ACHN (cell line): Measurements from ENCODE around the gene TMEM238L.

Experiments
- DNase-seq: peaks from one replicate; pipeline ENCODE4 v3.0.0-alpha.2; 2015
- in situ Hi-C: cut with HindIII; loops from 2 replicates; pipeline ENCODE4 v1.10.0; 2017; ENCODE audit warnings: low sequenced_read_pairs, low pct_ligation_motif_present, low pct_unique_long_range_greater_than_20kb

The TMEM238L gene

DNA sequence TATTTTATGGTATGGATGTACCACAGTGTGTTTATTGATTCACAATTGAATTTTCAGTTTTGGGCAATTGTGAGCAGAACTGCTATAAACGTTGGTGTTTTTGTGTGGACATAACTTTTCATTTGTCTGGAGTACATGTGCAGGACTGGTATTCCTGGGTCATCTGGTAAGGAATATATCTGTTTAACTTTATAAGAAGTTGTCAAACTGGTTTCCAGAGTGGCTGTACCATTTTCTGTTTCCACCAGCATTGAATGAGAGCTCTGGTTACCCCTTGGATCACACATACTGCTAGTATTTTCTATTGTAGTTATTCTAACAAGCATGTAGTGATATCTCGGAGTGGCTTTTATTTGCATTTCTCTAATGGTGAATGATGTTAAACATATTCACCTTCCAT, 24.3 kb downstream of the TMEM238L start:
- DNase-seq: no peak
- in situ Hi-C loops: no loop called here

DNA sequence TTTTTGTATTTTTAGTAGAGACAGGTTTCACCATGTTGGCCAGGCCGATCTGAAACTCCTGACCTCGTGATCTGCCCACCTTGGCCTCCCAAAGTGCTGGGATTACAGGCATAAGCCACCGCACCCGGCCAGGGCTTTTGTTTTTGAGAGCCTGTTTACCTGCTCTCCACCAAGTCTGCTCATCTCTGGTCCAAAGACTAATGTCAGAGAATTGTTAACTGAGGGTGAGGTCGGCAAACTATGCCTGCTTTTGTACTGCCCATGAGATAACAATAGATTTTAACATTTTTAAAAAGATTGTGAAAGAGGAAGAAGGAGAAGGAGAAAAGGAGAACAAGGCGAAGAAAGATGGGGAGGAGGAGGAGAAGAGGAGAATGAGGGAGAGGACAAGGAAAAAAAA, 26.0 kb downstream of the TMEM238L start:
- no peak for DNase-seq
- in situ Hi-C loops: no loop called here

DNA sequence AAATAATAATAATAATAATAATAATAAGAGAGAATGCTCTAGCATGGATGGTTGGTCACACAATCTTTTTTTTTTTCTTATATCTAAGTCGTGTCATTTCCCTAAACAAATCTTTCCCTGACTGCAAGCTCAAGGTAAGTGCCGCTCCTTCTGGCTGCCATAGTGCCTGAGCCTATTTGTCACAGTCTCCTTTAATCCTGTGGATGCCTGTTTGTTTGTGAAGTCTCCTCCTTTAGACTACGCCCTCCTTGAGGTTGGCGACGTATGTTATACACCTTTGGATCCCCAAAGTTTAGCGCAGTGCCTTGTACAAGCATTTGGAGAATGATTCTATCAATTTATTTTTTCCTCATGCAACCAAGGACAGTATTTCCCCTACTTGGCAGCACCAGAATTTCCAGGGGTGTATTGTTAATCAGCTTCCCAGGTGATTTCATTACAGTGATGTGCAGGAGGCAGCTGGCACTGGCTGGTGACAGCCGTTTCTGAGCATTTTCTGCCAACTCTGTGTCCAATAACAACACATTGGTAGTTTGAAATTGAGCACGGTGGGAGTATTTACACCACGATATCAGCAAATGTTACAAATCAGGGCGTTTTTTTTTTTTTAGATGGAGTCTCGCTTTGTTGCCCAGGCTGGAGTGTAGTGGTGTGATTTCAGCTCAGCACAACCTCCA, 26.6 kb downstream of the TMEM238L start:
- no peak for DNase-seq

DNA sequence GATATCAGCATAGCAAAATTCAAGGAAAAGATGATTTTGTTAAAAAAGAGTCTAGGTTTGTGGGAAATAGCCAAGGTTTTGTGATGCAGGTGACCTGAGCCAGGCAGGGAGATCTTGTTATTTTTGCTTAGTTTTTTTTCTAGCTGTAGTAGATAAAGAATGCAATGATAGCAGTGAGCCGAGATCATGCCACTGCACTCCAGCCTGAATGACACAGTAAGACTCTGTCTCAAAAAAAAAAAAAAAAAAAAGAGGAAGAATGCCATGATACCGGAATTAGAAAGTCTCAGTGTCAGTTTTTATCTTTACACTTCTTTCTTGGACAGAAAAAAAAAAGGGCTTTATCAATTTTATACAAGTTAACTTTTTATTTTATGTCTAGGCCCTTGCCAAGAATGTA, 27.5 kb downstream of the TMEM238L start:
- no peak for DNase-seq
- in situ Hi-C loops: no loop called here

More for the DNA sequence above, 26.6 kb downstream of the TMEM238L start:
- in situ Hi-C loops: no loop called here

DNA sequence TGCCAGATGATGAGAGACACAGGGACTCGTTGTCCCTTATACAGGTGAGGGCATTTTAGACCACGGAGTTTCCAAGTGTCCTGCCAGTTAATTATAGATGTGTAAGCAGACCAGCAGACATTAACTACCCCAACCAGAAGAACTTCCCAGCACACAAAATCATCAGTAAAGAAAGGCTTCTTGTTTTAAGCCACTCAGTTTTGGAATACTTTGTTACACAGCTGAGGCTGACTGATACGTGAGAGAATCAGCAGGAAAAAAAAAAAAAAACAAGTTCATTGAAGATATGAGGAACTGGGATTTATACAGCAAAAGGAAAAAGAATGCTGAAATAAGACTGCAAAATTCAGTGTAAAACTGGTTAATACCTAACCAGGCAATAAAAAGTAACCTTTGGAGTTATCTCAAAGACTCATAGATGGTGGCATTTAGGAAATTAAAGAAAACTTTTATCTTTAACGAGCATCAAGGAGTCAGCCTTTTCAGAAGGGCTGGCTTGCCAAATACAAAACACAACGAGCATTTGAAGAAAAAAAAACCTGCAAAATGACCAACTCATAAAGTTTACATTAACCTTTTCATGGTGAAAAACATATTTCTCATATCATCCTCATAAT, 28.1 kb downstream of the TMEM238L start:
- no peak for DNase-seq
- in situ Hi-C loops: no loop called here

DNA sequence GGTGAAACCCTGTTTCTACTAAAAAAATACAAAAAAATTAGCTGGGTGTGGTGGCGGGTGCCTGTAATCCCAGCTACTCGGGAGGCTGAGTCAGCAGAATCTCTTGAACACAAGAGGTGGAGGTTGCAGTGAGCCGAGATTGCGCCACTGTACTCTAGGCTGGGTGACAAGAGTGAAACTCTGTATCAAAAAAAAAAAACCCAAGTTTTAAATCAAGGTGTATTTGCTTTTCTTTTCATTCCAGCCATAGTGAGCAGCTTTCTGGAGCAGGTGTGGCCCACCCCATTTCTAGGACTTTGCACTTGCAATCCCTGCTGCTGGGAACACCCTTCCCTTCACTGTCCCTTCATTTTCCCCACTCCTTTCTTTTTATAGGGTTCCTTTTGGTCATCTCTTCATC, 28.8 kb downstream of the TMEM238L start:
- no peak for DNase-seq
- in situ Hi-C loops: no loop called here

DNA sequence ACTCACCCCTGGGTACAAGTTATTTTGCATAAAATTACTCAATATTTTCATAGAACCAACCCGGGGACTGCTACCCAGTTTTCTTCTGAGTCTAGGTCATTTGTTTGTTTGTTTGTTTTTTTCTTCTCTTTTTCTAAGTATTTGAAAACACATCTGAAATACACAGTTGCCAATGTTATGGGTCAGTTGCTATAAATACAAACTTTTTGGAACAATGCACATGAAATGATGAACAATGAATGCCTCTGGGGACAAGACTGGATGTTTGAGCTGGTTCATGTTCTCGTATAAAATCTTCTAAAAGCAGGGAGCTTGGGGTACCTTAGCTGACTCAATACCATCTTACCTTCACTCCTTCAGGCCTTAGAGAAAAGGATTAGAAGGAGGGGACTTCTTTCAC, 30.5 kb downstream of the TMEM238L start:
- in situ Hi-C loops: no loop called here
- DNase-seq: no peak

DNA sequence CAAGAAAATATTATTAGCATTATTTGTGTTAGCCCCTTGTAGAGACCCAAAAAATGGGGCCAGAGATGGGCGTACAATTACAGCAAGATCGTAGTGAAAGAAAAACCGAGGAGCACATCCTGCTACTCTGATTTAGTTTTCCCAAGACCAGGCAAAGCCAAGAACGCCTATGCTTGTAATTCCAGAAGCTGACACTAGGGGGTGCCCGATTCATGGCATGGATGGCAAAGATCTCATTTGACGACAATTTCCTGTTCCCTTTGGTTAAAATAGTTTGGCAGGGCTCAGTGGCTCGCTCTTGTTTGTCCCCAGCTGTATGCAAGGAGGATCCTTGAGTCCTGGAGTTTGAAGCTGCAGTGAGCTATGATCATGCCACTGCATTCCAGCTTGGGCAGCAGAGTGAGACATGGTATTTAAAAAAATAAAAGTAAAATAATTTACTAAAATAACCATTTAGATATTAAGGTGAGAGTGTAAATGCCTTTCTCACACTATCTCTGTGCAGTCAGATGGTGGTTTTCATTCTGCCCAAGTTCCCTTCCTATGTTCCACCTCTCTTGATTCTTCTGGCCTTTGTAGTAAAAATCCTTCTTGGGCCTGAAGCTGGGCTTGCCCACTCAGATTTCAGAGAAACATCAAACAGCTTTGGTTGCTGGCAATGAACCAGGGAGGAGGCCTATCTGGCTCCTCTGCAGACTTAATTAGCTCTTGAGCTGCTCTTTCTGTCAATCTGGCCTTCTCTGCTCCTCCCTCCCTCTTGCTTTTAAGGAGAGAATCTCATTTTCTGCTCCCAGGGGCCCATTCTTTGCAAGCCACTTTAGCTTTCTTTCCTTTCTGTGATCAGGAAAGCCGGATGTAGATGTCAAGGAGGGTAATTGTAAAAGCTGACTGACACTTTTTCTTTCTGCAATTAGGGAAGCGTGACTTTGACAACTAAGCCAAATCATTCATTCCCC, 31.2 kb downstream of the TMEM238L start:
- in situ Hi-C loops: no loop called here
- peak; percentile 37 for DNase-seq

DNA sequence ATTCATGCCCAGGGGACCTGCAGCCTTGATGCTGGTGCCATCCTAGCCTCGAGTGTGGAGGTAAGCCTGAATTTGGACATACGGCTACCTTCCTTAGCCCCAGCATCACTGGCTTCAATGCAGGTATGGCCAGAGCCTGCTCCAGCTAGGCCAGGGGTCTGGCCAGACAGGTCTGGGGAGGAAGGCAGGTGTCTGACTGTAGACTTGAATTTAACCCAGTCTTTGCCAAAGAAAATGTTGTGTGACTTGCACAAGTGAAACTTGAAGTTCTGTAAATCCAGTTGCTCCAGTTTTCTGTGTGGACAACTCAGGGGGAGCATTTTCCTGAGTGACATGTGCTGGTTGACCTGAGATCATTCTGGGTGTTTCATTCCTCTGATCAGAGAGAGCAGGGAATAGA, 32.8 kb downstream of the TMEM238L start:
- DNase-seq: no peak
- in situ Hi-C loops: no loop called here

DNA sequence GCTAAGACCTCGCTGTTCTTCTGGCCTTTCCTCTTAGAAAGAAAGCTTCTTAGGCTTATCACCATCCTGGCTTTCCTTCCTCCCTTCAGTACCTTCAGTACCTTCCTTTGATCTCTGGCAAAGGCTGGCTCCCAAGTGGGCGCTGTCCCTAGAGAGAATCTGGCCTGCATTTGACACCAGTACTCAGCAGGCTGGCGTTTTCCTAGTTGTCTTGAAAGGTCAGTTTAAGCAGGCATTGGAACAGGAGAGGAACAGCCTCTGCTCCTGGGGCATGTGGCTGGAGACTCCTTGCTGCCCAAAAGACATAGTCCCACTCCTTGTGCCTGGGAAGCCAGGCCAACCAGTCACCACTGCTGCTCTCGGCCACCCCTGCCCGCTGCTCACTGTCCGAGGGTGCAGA, 34.1 kb downstream of the TMEM238L start:
- DNase-seq: no peak
- in situ Hi-C loops: no loop called here

DNA sequence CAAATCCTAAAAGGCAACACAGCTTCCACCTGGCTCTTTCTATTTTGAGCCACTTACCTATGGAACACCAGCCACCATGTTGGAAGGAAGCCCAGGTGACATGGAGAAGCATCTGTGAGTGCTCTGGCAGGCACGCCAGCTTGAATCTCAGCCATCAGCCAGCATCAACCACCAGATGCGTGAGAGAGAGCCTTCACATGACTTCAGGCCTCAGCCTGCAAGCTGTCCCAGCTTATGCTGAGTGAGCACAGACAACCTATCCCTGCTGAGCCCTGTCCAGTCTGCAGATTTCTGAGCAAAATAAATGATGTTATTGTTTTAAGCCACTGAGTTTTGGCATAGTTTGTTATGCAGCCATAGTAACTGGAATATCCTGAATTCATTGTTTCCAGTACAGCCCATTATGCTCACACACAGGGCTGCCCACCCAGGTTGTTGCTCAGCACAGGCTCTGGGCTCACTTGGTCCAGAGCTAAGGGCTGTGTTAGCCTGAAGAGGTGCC, 35.1 kb downstream of the TMEM238L start:
- in situ Hi-C loops: no loop called here
- DNase-seq: no peak

DNA sequence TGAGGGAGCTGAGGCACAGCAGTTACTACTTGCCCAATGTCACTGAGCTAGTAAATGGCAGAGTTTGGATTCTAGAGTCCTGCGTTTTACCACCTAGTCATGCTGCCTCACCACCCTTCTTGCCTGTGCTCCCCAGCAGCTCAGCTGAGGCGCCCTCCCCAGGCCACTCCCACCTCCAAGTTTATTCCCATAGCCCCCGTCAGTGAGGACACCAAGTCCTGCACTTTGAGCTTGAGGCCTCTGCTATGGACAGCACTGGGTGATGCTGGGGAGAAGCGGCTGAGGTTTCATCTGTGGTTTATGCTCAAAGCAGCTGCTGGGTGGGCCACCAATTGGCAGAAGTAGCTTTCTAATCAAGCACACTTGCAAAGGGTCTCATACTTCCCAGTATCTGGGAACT, 36.7 kb downstream of the TMEM238L start:
- no peak for DNase-seq
- in situ Hi-C loops: no loop called here

DNA sequence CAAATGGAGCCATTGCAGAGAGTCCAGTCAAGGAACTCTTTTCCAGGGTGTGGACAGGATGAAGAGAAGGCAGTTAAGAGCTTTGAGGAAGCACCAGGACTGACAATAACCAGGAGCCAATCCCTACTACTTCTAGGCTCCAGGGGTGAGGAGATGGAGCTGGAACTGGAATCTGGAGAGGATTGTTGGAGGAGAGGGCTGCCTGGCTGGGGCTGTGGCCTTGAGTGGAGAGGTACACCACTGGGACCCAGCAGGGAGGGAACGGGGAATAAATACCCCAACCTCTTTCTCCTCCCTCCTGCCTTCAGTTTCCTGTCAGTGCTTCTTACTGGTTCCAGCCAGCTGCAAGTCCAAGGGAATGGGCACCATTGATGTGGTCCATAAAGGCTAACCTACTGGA, 41.9 kb downstream of the TMEM238L start:
- no peak for DNase-seq
- in situ Hi-C loops: no loop called here

DNA sequence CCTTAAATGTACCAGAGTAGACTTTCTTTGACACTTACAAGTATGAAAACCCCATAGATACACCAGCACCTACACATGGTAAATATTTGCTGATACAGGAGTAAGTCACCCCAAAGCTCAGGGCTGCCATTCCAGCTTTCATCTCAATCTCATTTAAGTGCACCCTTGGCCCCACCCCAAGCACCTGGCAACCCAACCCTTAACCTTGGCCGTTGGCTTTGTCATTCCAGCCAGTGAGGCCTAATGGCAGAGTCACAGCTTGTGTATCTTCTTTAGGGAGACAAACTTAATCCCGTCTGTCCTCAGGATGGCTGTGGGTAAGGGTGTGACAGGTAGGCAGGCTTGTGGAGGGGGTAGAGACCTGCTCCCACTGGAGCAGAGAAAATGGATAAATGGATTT, 42.6 kb downstream of the TMEM238L start:
- in situ Hi-C loops: no loop called here
- no peak for DNase-seq

DNA sequence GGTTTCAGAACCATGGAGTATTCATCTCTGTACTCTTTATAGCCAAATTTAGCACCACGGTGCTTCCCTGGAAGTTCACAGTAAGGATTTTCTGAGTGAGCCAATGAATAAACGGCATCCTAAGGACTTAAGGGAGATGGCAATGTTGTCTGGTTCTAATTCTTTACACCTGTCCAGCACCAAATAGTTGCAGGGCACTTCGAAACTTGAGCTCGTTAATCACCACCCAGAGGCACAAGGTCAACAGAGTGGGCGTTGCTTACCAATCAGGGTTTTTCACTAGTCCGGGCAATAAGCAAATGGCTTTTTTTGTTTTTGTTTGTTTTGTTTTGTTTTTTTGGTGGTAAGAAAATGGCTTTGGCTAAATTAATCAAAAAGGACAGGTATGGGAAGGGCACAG, 45.8 kb downstream of the TMEM238L start:
- DNase-seq: no peak
- in situ Hi-C loops: no loop called here

DNA sequence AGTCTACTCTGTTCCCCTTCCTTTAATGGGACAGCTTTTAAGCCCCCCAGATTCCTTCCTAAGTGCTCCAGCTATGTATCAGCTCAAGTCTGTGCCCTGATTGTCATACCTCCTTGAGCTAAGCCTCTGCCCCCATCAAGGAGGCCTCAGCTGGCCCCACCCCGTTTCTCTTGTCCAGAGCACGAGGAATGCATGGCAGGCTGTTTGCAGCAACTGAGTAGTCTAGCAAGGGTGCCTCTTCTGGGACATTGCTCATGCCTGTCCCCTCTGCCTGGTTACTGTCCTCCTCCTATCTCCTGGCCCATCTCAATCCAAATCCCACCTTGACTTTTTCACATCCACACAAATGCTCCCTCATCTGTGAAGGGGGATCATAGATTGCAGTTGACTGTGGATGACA, 46.3 kb downstream of the TMEM238L start:
- in situ Hi-C loops: no loop called here
- no peak for DNase-seq

DNA sequence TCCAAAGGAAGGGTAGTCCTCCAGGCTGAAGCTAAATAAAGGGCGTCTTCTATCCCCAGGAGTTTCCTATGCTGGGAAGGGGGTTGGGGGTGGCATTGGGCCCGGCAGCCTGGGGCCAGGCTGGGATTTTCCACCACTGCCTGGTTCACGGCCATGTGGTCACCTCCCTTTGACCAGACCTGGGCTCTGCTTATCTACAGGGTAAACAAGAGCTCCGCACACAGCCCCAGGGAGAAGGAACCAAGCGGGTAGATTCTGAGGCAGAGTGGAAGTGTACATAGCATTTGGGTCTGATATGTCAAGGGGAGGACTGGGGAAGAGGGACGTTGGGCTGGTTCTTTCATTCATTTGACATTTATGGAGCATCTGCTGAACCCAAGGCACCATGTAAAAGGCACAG, 46.8 kb downstream of the TMEM238L start:
- DNase-seq: no peak
- in situ Hi-C loops: no loop called here

DNA sequence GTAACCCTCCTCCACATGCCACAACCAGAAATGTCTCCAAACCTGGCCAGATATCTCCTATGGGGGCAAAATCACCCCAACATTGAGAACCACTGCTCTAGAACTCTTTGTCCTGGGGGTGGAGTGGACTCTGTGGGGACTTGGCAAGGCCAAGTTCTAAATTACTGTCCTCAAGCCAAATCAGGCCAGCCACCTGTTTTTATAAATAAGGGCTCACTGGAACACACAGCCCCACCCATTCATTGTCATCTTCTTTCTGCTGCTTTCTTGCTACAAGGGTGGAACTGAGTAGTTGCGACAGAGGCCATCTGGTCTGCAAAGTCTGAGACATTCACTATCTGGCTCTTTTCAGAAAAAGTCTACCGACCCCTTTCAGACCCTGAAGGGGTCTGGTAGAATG, 47.3 kb downstream of the TMEM238L start:
- no peak for DNase-seq
- in situ Hi-C loops: no loop called here

DNA sequence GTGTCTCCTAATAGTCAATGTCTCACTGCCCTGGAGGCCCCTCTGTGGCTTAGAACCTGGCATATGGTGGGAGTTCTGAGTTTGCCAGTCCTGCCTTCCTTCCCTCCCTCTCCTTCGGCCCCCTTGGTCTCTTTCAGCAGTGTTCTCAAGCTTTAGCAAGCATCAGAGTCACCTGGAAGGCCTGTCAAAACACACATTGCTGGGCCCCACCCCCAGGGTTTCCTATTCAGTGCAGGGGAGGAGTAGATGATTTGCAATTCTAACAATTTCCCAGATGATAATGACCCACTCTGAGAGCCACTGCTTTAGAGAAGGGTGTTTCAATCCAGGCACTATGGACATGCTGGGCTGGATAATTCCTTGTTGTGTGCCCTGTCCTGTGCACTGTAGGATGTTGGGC, 47.7 kb downstream of the TMEM238L start:
- in situ Hi-C loops: no loop called here
- DNase-seq: no peak
